Measurements from ENCODE around the gene KCNIP1.

KCNIP1 gene

DNA sequence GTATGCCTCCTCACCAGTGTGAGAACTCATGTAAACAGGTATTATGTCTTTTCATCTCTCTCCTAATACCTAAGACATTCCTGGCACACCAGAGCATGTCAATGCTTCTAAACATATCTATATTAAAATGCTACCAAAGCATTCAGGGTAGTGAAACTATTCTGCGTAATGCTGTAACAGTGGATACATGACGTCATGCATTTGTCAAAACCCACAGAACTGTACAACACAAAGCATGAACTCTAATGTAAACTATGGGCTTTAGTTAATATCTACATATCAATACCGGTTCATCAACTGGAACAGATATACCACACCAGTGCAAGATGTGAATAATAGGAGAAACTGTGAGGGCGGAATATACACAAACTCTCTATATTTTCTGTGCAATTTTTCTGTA is 207.5 kb downstream of the KCNIP1 start:
- Histone ChIP-seq H3K36me3 (ENCODE audit: control insufficient read depth in 2 of 2, insufficient read depth in 2 of 2, low read length in 2 of 2) (no peaks in the 10 kb centered on the region), H3K27me3 (ENCODE audit: control insufficient read depth in 1 of 2, insufficient read depth in 2 of 2, low read length in 2 of 2) (no peaks in the 10 kb centered on the region), H3K4me3 (ENCODE audit: low read length in 2 of 2) (no peak overlapping the region), H3K9me3 (ENCODE audit: control insufficient read depth in 2 of 2, low read length in 2 of 2) (no peaks in the 10 kb centered on the region), H3K4me1 (ENCODE audit: control insufficient read depth, insufficient read depth, low read length) (no peaks in the 10 kb centered on the region), H3K27ac (ENCODE audit: low read length) (no peak overlapping the region), H3K9ac (ENCODE audit: low read length in 2 of 2) (no peak overlapping the region)

DNA sequence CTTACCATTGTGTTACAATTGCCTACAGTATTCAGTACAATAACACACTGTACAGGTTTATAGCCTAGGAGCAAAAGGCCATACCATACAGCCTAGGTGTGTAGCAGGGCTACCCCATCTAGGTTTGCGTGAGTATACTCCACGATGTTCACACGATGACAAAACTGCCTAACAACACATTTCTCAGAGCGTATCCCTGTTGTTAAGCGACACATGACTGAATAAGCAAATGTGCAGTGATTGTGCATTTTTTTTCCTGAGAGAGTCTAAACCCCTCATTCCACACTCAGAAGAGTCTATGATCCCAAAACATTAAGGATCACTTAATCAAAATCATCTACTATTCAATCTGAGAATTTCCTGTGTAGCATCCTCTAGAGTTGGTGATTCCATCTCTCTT is 211.3 kb downstream of the KCNIP1 start:
- H3K4me1 ChIP-seq (ENCODE audit: control insufficient read depth, insufficient read depth, low read length), result no peaks in the 10 kb centered on the region
- no peak overlapping the region for H3K4me3 ChIP-seq (ENCODE audit: low read length in 2 of 2)
- no peaks in the 10 kb centered on the region for H3K36me3 ChIP-seq (ENCODE audit: control insufficient read depth in 2 of 2, insufficient read depth in 2 of 2, low read length in 2 of 2)
- no peak overlapping the region for H3K27ac ChIP-seq (ENCODE audit: low read length)
- H3K27me3 ChIP-seq (ENCODE audit: control insufficient read depth in 1 of 2, insufficient read depth in 2 of 2, low read length in 2 of 2), result peaks cover 2 to 3% of the 10 kb centered on the region in 2 donors
- H3K9ac ChIP-seq (ENCODE audit: low read length in 2 of 2), result no peak overlapping the region
- H3K9me3 ChIP-seq (ENCODE audit: control insufficient read depth in 2 of 2, low read length in 2 of 2), result no peaks in the 10 kb centered on the region

DNA sequence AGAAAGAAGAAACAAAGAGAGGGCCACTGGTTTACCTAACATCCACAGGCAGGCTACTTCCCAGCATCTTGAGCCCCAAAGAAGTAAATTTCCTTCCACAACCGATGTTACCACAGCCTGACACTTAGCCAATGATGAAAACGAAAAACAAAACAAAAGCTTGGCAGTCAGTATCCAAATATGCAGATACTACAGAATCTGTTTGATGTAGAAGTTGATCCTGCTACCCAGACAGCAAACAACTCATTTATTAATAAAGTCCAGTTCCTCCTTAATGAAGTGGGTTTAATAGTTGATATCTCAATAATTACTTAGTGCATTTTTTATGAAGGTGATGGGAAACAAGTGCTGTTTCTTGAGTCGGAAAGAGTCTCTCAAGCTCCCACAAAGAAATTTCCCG is 212.6 kb downstream of the KCNIP1 start:
- peaks cover 3 to 5% of the 10 kb centered on the region in 2 donors for H3K27me3 ChIP-seq (ENCODE audit: control insufficient read depth in 1 of 2, insufficient read depth in 2 of 2, low read length in 2 of 2)
- no peaks in the 10 kb centered on the region for H3K9me3 ChIP-seq (ENCODE audit: control insufficient read depth in 2 of 2, low read length in 2 of 2)
- H3K4me1 ChIP-seq (ENCODE audit: control insufficient read depth, insufficient read depth, low read length), result no peaks in the 10 kb centered on the region
- no peak overlapping the region for H3K4me3 ChIP-seq (ENCODE audit: low read length in 2 of 2)
- no peak overlapping the region for H3K9ac ChIP-seq (ENCODE audit: low read length in 2 of 2)
- H3K36me3 ChIP-seq (ENCODE audit: control insufficient read depth in 2 of 2, insufficient read depth in 2 of 2, low read length in 2 of 2), result no peaks in the 10 kb centered on the region
- no peak overlapping the region for H3K27ac ChIP-seq (ENCODE audit: low read length)

DNA sequence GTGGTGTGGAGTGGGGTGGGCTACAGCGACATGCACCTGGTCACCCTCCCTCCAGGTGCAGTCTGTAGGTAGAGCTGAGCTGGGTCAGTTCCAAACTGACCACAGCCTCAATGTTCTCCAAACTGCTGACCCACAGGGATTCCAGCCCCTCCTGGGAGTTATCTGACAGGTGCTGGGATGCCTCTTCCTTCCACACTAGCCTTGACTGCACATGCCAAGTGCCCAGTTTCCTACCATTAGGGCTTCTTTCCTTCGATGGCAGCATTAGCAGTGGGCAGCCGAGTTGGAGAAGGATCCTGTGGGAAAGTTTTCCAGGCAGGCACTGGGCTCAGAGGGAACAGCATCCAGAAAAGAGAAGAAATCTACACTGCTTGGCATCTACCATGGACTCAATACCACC is 215.7 kb downstream of the KCNIP1 start:
- Histone ChIP-seq H3K27me3 (ENCODE audit: control insufficient read depth in 1 of 2, insufficient read depth in 2 of 2, low read length in 2 of 2) (peaks cover 3 to 5% of the 10 kb centered on the region in 2 donors), H3K4me1 (ENCODE audit: control insufficient read depth, insufficient read depth, low read length) (no peaks in the 10 kb centered on the region), H3K4me3 (ENCODE audit: low read length in 2 of 2) (no peak overlapping the region), H3K27ac (ENCODE audit: low read length) (no peak overlapping the region), H3K9me3 (ENCODE audit: control insufficient read depth in 2 of 2, low read length in 2 of 2) (no peaks in the 10 kb centered on the region), H3K9ac (ENCODE audit: low read length in 2 of 2) (no peak overlapping the region), H3K36me3 (ENCODE audit: control insufficient read depth in 2 of 2, insufficient read depth in 2 of 2, low read length in 2 of 2) (no peaks in the 10 kb centered on the region)

DNA sequence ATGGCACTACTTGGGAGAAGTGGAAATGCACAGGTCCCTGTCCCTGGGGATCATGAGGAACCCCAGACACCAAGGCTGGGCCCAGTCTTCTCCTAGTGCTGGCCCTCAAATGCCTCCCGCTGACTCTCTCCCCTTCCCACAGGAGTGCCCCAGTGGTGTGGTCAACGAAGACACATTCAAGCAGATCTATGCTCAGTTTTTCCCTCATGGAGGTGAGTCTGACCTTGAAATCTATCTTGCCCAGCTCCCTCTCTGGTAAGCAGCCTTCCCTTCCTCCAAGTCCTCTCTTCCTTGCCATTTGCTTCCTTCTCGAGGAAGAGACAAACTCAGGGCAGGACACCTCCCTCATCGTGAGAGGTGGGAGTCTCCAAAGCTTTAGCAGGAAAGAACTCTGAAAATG is 216.4 kb downstream of the KCNIP1 start:
- H3K4me3 ChIP-seq (ENCODE audit: low read length in 2 of 2), result no peak overlapping the region
- H3K9me3 ChIP-seq (ENCODE audit: control insufficient read depth in 2 of 2, low read length in 2 of 2), result no peaks in the 10 kb centered on the region
- H3K9ac ChIP-seq (ENCODE audit: low read length in 2 of 2), result no peak overlapping the region
- H3K27me3 ChIP-seq (ENCODE audit: control insufficient read depth in 1 of 2, insufficient read depth in 2 of 2, low read length in 2 of 2), result peaks cover 3 to 5% of the 10 kb centered on the region in 2 donors
- no peaks in the 10 kb centered on the region for H3K4me1 ChIP-seq (ENCODE audit: control insufficient read depth, insufficient read depth, low read length)
- H3K27ac ChIP-seq (ENCODE audit: low read length), result no peak overlapping the region
- H3K36me3 ChIP-seq (ENCODE audit: control insufficient read depth in 2 of 2, insufficient read depth in 2 of 2, low read length in 2 of 2), result no peaks in the 10 kb centered on the region

DNA sequence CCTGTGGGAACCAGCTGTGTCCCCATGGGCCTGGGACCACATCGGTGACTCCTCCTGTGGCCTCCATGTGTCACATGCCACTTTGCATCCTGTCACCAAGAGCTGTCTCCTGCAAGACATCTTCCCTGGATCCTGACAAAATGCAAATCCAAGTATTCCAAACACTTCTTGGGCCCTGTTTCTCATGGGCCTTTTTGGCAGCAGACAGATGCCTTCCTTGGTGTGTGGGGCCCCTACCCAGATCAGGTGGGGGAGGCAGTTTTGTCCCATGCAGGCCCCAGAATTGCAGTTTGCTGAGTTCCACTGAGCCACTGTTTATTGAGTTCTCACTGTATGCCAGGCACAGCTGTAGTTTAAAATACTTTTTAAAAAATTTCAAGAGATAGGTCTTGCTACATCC is 217.2 kb downstream of the KCNIP1 start:
- H3K27ac ChIP-seq (ENCODE audit: low read length), result no peak overlapping the region
- H3K4me1 ChIP-seq (ENCODE audit: control insufficient read depth, insufficient read depth, low read length), result no peaks in the 10 kb centered on the region
- no peaks in the 10 kb centered on the region for H3K36me3 ChIP-seq (ENCODE audit: control insufficient read depth in 2 of 2, insufficient read depth in 2 of 2, low read length in 2 of 2)
- no peak overlapping the region for H3K4me3 ChIP-seq (ENCODE audit: low read length in 2 of 2)
- H3K9me3 ChIP-seq (ENCODE audit: control insufficient read depth in 2 of 2, low read length in 2 of 2), result no peaks in the 10 kb centered on the region
- peaks cover 3 to 5% of the 10 kb centered on the region in 2 donors for H3K27me3 ChIP-seq (ENCODE audit: control insufficient read depth in 1 of 2, insufficient read depth in 2 of 2, low read length in 2 of 2)
- H3K9ac ChIP-seq (ENCODE audit: low read length in 2 of 2), result no peak overlapping the region

DNA sequence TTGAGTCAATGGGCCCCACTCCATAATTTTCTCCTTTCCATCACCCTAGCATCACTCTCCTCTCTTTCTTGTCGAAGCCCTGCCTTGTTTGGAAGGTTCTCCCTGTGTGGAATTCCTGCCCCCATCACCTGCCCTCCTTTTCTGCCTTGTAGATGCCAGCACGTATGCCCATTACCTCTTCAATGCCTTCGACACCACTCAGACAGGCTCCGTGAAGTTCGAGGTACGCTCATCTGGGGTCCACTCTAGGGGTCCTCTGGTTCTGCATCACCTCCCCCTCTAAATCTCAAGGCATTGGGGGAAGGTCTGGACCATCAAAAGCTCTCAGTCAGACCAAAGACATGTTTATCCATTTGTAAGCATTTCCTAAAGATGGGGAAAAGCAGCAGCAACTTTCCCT is 217.9 kb downstream of the KCNIP1 start:
- Histone ChIP-seq H3K36me3 (ENCODE audit: control insufficient read depth in 2 of 2, insufficient read depth in 2 of 2, low read length in 2 of 2) (no peaks in the 10 kb centered on the region), H3K27ac (ENCODE audit: low read length) (no peak overlapping the region), H3K9ac (ENCODE audit: low read length in 2 of 2) (no peak overlapping the region), H3K27me3 (ENCODE audit: control insufficient read depth in 1 of 2, insufficient read depth in 2 of 2, low read length in 2 of 2) (peaks cover 3 to 5% of the 10 kb centered on the region in 2 donors), H3K4me3 (ENCODE audit: low read length in 2 of 2) (no peak overlapping the region), H3K9me3 (ENCODE audit: control insufficient read depth in 2 of 2, low read length in 2 of 2) (no peaks in the 10 kb centered on the region), H3K4me1 (ENCODE audit: control insufficient read depth, insufficient read depth, low read length) (no peaks in the 10 kb centered on the region)

DNA sequence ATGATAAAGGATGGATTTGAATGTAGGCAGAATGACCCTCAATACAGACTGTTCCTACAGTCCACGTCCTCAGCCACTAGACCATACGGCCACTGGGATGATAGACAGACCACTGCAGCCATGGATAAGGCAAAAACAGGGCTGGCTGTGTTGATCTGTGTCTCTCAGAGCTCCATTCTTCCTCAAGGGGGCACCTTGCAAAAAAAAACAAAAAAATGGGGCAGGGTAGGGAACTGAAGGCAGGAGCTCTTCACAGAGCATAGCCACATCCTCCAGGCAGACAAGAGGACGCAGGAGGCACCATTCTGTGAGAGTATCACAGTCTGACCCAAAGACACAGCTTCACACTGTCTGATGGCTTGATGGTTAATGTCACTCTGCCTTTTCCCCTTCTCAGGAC is 218.5 kb downstream of the KCNIP1 start:
- no peak overlapping the region for H3K27ac ChIP-seq (ENCODE audit: low read length)
- H3K27me3 ChIP-seq (ENCODE audit: control insufficient read depth in 1 of 2, insufficient read depth in 2 of 2, low read length in 2 of 2), result peaks cover 3 to 5% of the 10 kb centered on the region in 2 donors
- H3K9me3 ChIP-seq (ENCODE audit: control insufficient read depth in 2 of 2, low read length in 2 of 2), result no peaks in the 10 kb centered on the region
- H3K36me3 ChIP-seq (ENCODE audit: control insufficient read depth in 2 of 2, insufficient read depth in 2 of 2, low read length in 2 of 2), result no peaks in the 10 kb centered on the region
- no peak overlapping the region for H3K4me3 ChIP-seq (ENCODE audit: low read length in 2 of 2)
- no peak overlapping the region for H3K9ac ChIP-seq (ENCODE audit: low read length in 2 of 2)
- no peaks in the 10 kb centered on the region for H3K4me1 ChIP-seq (ENCODE audit: control insufficient read depth, insufficient read depth, low read length)

DNA sequence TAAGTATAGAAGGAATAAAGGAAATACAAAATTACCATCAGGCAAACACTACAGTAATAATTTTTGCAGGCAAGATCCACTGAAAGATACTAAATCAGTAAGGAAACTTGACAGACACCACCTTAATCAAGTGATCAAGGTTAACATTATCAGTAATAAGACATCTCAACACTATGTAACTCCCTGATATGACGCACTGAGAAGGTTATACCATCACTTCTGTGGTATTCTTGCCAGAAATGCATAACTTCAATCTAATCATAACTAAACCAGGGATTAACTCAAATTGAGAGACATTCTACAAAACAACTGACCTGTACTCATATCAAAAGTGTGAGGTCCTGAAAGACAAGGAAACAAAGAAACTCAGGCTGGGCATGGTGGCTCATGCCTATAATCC is 227.2 kb downstream of the KCNIP1 start:
- Histone ChIP-seq H3K36me3 (ENCODE audit: control insufficient read depth in 2 of 2, insufficient read depth in 2 of 2, low read length in 2 of 2) (no peaks in the 10 kb centered on the region), H3K4me3 (ENCODE audit: low read length in 2 of 2) (no peak overlapping the region), H3K27me3 (ENCODE audit: control insufficient read depth in 1 of 2, insufficient read depth in 2 of 2, low read length in 2 of 2) (no peaks in the 10 kb centered on the region), H3K9ac (ENCODE audit: low read length in 2 of 2) (no peak overlapping the region), H3K4me1 (ENCODE audit: control insufficient read depth, insufficient read depth, low read length) (no peaks in the 10 kb centered on the region), H3K27ac (ENCODE audit: low read length) (no peak overlapping the region), H3K9me3 (ENCODE audit: control insufficient read depth in 2 of 2, low read length in 2 of 2) (peaks cover 0 to 5% of the 10 kb centered on the region in 2 donors)

DNA sequence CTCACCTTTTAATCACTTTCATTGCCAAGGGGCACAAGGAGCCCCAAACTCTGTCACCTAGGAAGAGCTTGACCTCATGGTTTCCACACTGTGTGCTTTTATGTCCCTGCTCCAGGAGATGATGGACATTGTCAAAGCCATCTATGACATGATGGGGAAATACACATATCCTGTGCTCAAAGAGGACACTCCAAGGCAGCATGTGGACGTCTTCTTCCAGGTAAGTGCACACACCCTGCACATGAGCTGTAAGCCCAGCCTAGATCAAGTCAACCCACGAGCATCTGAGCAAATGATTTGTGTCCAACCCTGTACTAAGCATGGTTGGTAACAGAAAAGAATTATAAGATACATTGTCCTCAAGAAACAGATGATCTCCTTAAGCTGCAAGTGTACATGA is 228.9 kb downstream of the KCNIP1 start:
- H3K9me3 ChIP-seq (ENCODE audit: control insufficient read depth in 2 of 2, low read length in 2 of 2), result peaks cover 0 to 5% of the 10 kb centered on the region in 2 donors
- no peaks in the 10 kb centered on the region for H3K36me3 ChIP-seq (ENCODE audit: control insufficient read depth in 2 of 2, insufficient read depth in 2 of 2, low read length in 2 of 2)
- no peak overlapping the region for H3K4me3 ChIP-seq (ENCODE audit: low read length in 2 of 2)
- H3K27ac ChIP-seq (ENCODE audit: low read length), result no peak overlapping the region
- H3K9ac ChIP-seq (ENCODE audit: low read length in 2 of 2), result no peak overlapping the region
- no peaks in the 10 kb centered on the region for H3K4me1 ChIP-seq (ENCODE audit: control insufficient read depth, insufficient read depth, low read length)
- H3K27me3 ChIP-seq (ENCODE audit: control insufficient read depth in 1 of 2, insufficient read depth in 2 of 2, low read length in 2 of 2), result peaks cover 0 to 2% of the 10 kb centered on the region in 2 donors

DNA sequence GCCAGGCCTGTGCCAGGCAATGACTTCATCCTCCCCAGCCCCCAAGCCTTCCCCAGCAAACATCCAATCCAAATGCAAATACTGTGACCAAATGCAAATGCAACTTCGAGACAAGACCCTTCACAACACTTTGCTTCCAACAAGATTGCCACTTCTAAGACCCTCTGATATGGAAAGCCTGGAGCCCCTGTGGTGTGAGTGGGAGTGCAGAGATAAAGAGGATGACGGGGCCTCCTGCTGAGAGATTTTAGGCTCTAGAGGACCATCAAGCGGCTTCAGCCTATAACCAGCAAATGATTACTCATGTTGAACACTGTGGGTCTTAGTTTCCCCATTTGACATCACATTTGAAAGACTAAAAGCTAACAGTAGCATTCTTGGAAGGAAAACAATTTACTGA is 233.1 kb downstream of the KCNIP1 start:
- H3K27me3 ChIP-seq (ENCODE audit: control insufficient read depth in 1 of 2, insufficient read depth in 2 of 2, low read length in 2 of 2), result peaks cover 0 to 2% of the 10 kb centered on the region in 2 donors
- H3K9ac ChIP-seq (ENCODE audit: low read length in 2 of 2), result no peak overlapping the region
- no peak overlapping the region for H3K4me3 ChIP-seq (ENCODE audit: low read length in 2 of 2)
- H3K9me3 ChIP-seq (ENCODE audit: control insufficient read depth in 2 of 2, low read length in 2 of 2), result peaks cover 0 to 5% of the 10 kb centered on the region in 2 donors
- H3K4me1 ChIP-seq (ENCODE audit: control insufficient read depth, insufficient read depth, low read length), result no peaks in the 10 kb centered on the region
- no peak overlapping the region for H3K27ac ChIP-seq (ENCODE audit: low read length)
- no peaks in the 10 kb centered on the region for H3K36me3 ChIP-seq (ENCODE audit: control insufficient read depth in 2 of 2, insufficient read depth in 2 of 2, low read length in 2 of 2)

Measured in stomach smooth muscle (tissue), 2 donors.